HG02623 (cell line): ENCODE data around the gene IQSEC3.
"Not testable (repeated sequence)": the region's sequence is repeated elsewhere in the genome, so short reads cannot be mapped to it uniquely, and the experiment has no call there.

Experiments used
- ATAC-seq: cut with Tn5 transposase; IDR thresholded peaks from one replicate; pipeline ENCODE4 v1.9.1; 2021; ENCODE audit warnings: moderate library complexity; ENCODE audit not compliant: unreplicated experiment

Gene IQSEC3

GRCh38 chr12:212715-213526 lies 146.4 kb downstream of the IQSEC3 start:
- no peak for ATAC-seq

- ATAC-seq, result no peak
These were observed 147.0 kb downstream of the IQSEC3 start for GRCh38 chr12:213527-213932.

GRCh38 chr12:214003-214741 lies 147.6 kb downstream of the IQSEC3 start, which contains the start of gene SLC6A12:
Gene SLC6A12 (minus strand): TSS chr12:214157. CDS start chr12:209986, 4,171 bp downstream.
- no peak for ATAC-seq

- ATAC-seq, result no peak
These were observed 148.5 kb downstream of the IQSEC3 start for GRCh38 chr12:215116-215515.

- ATAC-seq, result not testable (repeated sequence)
These were observed 150.5 kb downstream of the IQSEC3 start for GRCh38 chr12:217029-217428.

- no peak for ATAC-seq
These were observed 151.7 kb downstream of the IQSEC3 start for GRCh38 chr12:218221-218620.

GRCh38 chr12:218728-219590 lies 152.4 kb downstream of the IQSEC3 start:
- ATAC-seq, result no peak

GRCh38 chr12:219891-220352 lies 153.4 kb downstream of the IQSEC3 start:
- ATAC-seq, result peak; percentile 45

GRCh38 chr12:220491-220890 lies 153.9 kb downstream of the IQSEC3 start:
- no peak for ATAC-seq

GRCh38 chr12:220946-221550 lies 154.5 kb downstream of the IQSEC3 start:
- no peak for ATAC-seq

GRCh38 chr12:221736-222135 lies 155.2 kb downstream of the IQSEC3 start:
- no peak for ATAC-seq

- ATAC-seq, result no peak
These were observed 157.3 kb downstream of the IQSEC3 start for GRCh38 chr12:223841-224240.

GRCh38 chr12:224330-224729 lies 157.8 kb downstream of the IQSEC3 start:
- ATAC-seq, result no peak

- no peak for ATAC-seq
These were observed 158.4 kb downstream of the IQSEC3 start for GRCh38 chr12:225012-225411.

GRCh38 chr12:226401-226800 lies 159.8 kb downstream of the IQSEC3 start:
- no peak for ATAC-seq

GRCh38 chr12:227286-227915 lies 160.8 kb downstream of the IQSEC3 start:
- no peak for ATAC-seq
